Esophagus muscularis mucosa (tissue), 4 donors: ENCODE data around the gene ARRDC5. TPM values are rescaled to one million over a fixed set of nuclear protein-coding genes. Genes with fewer than 3 reads are reported as not detected.

ENCODE experiments used
- DNase-seq: peaks from one replicate; pipeline ENCODE4 v3.0.0-alpha.2; 2017; ENCODE audit errors: extremely low spot score
- H3K27ac ChIP-seq, 4 donors: fragments of 200-600 bp; sonication (generic); replicated peaks in 1 of 4; 1 replicate in 3 of 4; 2 replicates in 1 of 4; pipeline ENCODE4 v1.5.1; 2016 to 2019; ENCODE audit warnings: mild to moderate bottlenecking in 1 of 4
- H3K27me3 ChIP-seq, 4 donors: fragments of 200-600 bp; sonication (generic); one replicate each; pipeline versions ENCODE4 v1.5.1 to v1.6.0; 2016 to 2019
- H3K36me3 ChIP-seq, 4 donors: fragments of 200-600 bp; sonication (generic); one replicate each; pipeline ENCODE4 v1.5.1; 2016 to 2019
- H3K4me1 ChIP-seq, 4 donors: fragments of 200-600 bp; sonication (generic); one replicate each; pipeline ENCODE4 v1.5.1; 2016 to 2019
- H3K4me3 ChIP-seq, 4 donors: fragments of 200-600 bp; sonication (generic); 1 replicate in 2 of 4; 2 replicates in 2 of 4; pipeline ENCODE4 v1.5.1; 2016 to 2019; ENCODE audit warnings: mild to moderate bottlenecking in 4 of 4, moderate library complexity in 1 of 4
- H3K9me3 ChIP-seq, 4 donors: fragments of 200-600 bp; sonication (generic); 1 replicate in 3 of 4; 2 replicates in 1 of 4; pipeline ENCODE4 v1.5.1; 2016 to 2019
- CTCF ChIP-seq, 3 experiments: fragments of 200-600 bp in 2 of 3; fragments of 450-650 bp in 1 of 3; sonication (generic) in 2 of 3; IDR thresholded peaks; one replicate each; pipeline ENCODE4 v1.5.1; 2017 to 2019; ENCODE audit warnings: antibody characterized with exemption in 3 of 3, mild to moderate bottlenecking in 2 of 3, moderate library complexity in 1 of 3
- EP300 ChIP-seq: sonication (generic); formaldehyde crosslinking; IDR thresholded peaks from one replicate; pipeline ENCODE4 v1.6.1; 2017; ENCODE audit warnings: antibody characterized with exemption
- POLR2A ChIP-seq: fragments of 450-650 bp; IDR thresholded peaks from one replicate; pipeline ENCODE4 v1.6.1; 2017; ENCODE audit warnings: antibody characterized with exemption, moderate library complexity, mild to moderate bottlenecking, low read depth
- POLR2AphosphoS5 ChIP-seq, 2 donors: sonication (generic); formaldehyde crosslinking; IDR thresholded peaks; one replicate each; pipeline ENCODE4 v1.6.1; 2017; ENCODE audit warnings: antibody characterized with exemption in 2 of 2
- WGBS: methylation state at CpG from one replicate; pipeline ENCODE4 v1.1.5; 2018; 5-methylcytosine and 5-hydroxymethylcytosine counted together
- intact Hi-C: fragments of 100-400 bp; cut with DNase I; formaldehyde crosslinking; loops from one replicate; pipeline ENCODE4 v1.15.1; 2023
- total RNA-seq, 4 donors: library from RNA; depleted of rRNA; stranded (reverse); fragments of >200 nt; gene quantifications; one replicate each; pipeline versions ENCODE4 v1.1.0 to v1.2.1, GENCODE V29; 2016

Gene ARRDC5
- total RNA-seq, 4 donors from 2014 or later, result 0.26 TPM; not detected in 3

GRCh38 chr19:4910594-4911281 lies 8.0 kb upstream of the ARRDC5 start:
- H3K4me3 ChIP-seq, result peak overlapping the region; percentile 62 to 93 (median 72)
- no peaks in the 10 kb centered on the region for H3K9me3 ChIP-seq
- H3K36me3 ChIP-seq, result no peaks in the 10 kb centered on the region
- intact Hi-C loops, result loop anchor here (2.0 to 5.0 kb wide), 2 partner anchors 38 to 98 kb away; no protein-coding TSS in a partner anchor
- peaks cover 0 to 24% (median 8%) of the 10 kb centered on the region in 4 donors for H3K27me3 ChIP-seq
- 28% methylated on average over 13 of the region's 23 CpGs for WGBS
- TF ChIP-seq POLR2A (no peak), EP300 (no peak), POLR2AphosphoS5 (IDR thresholded peaks at IDR 0.05) (no peak), CTCF (IDR thresholded peaks at IDR 0.05) (no peak)
- peaks cover 17 to 34% (median 32%) of the 10 kb centered on the region in 4 donors for H3K4me1 ChIP-seq
- no peak for DNase-seq
- no peak overlapping the region for H3K27ac ChIP-seq

- Histone ChIP-seq H3K27me3 (peaks cover 0 to 24% (median 8%) of the 10 kb centered on the region in 4 donors), H3K27ac (no peak overlapping the region), H3K9me3 (no peaks in the 10 kb centered on the region), H3K4me3 (peak overlapping the region; percentile 62 to 93 (median 72)), H3K4me1 (peaks cover 17 to 34% (median 32%) of the 10 kb centered on the region in 4 donors), H3K36me3 (no peaks in the 10 kb centered on the region)
- TF ChIP-seq POLR2AphosphoS5 (IDR thresholded peaks at IDR 0.05) (peak in 1 of 2 donors; percentile 12), EP300 (no peak)
- 4% methylated on average over 22 of the region's 85 CpGs for WGBS
- intact Hi-C loops, result loop anchor here (2.0 to 5.0 kb wide), 2 partner anchors 37 to 98 kb away; no protein-coding TSS in a partner anchor
- DNase-seq, result peak; percentile 98
Observed at GRCh38 chr19:4909897-4910593, 7.3 kb upstream of the ARRDC5 start.

GRCh38 chr19:4909156-4909896 lies 6.6 kb upstream of the ARRDC5 start, which contains the start of gene UHRF1:
Gene UHRF1 (plus strand): TSS chr19:4909501. CDS start chr19:4910886, 1,385 bp downstream.
- peak within 1 kb of the TSS; percentile 62 to 93 (median 72) for H3K4me3 ChIP-seq
- no peak for DNase-seq
- no peak for TF ChIP-seq EP300
- no peaks in the 10 kb centered on the region for H3K9me3 ChIP-seq
- no peak within 1 kb of the TSS for H3K27ac ChIP-seq
- no peaks in the 10 kb centered on the region for H3K36me3 ChIP-seq
- peaks cover 0 to 24% (median 8%) of the 10 kb centered on the region in 4 donors for H3K27me3 ChIP-seq
- no CpG with 5 or more reads among the region's 89 CpGs for WGBS
- intact Hi-C loops, result no loop called here
- peaks cover 17 to 34% (median 32%) of the 10 kb centered on the region in 4 donors for H3K4me1 ChIP-seq

GRCh38 chr19:4908781-4909155 lies 6.1 kb upstream of the ARRDC5 start:
- no peak for DNase-seq
- H3K27ac ChIP-seq, result no peak overlapping the region
- H3K4me1 ChIP-seq, result peaks cover 17 to 34% (median 32%) of the 10 kb centered on the region in 4 donors
- peak overlapping the region in 2 of 4 donors; percentile 74 to 93 for H3K4me3 ChIP-seq
- TF ChIP-seq EP300 (no peak), POLR2A (no peak), CTCF (IDR thresholded peaks at IDR 0.05) (no peak), POLR2AphosphoS5 (IDR thresholded peaks at IDR 0.05) (no peak)
- H3K9me3 ChIP-seq, result no peaks in the 10 kb centered on the region
- no peaks in the 10 kb centered on the region for H3K36me3 ChIP-seq
- H3K27me3 ChIP-seq, result peaks cover 0 to 24% (median 8%) of the 10 kb centered on the region in 4 donors
- 81% methylated on average over 9 of the region's 15 CpGs for WGBS
- intact Hi-C loops, result no loop called here

GRCh38 chr19:4908360-4908759 lies 5.7 kb upstream of the ARRDC5 start:
- peaks cover 0 to 24% (median 8%) of the 10 kb centered on the region in 4 donors for H3K27me3 ChIP-seq
- TF ChIP-seq POLR2A (no peak), CTCF (IDR thresholded peaks at IDR 0.05) (no peak), POLR2AphosphoS5 (IDR thresholded peaks at IDR 0.05) (no peak), EP300 (no peak)
- WGBS, result 84% methylated on average over 5 of the region's 5 CpGs
- DNase-seq, result no peak
- no peaks in the 10 kb centered on the region for H3K9me3 ChIP-seq
- no peak overlapping the region for H3K4me3 ChIP-seq
- peaks cover 17 to 34% (median 32%) of the 10 kb centered on the region in 4 donors for H3K4me1 ChIP-seq
- H3K36me3 ChIP-seq, result no peaks in the 10 kb centered on the region
- intact Hi-C loops, result no loop called here
- H3K27ac ChIP-seq, result no peak overlapping the region
